HL-60 (cell line): ENCODE measurements around the gene UNC5C.

Experiments used
- DNase-seq, 2 experiments: peaks; one replicate each; pipeline ENCODE4 v3.0.0-alpha.2; 2010 to 2020; ENCODE audit warnings: low read depth in 1 of 2, low spot score in 1 of 2
- H3K27ac ChIP-seq: fragments of 250-450 bp; sonication (Bioruptor Pico); replicated peaks from 2 replicates; pipeline ENCODE4 v1.5.1; 2020; ENCODE audit warnings: mild to moderate bottlenecking, moderate library complexity
- H3K27me3 ChIP-seq: fragments of 250-450 bp; sonication (Bioruptor Pico); 2 replicates; pipeline ENCODE4 v1.5.1; 2021; ENCODE audit warnings: mild to moderate bottlenecking, moderate library complexity; ENCODE audit not compliant: insufficient read depth, poor library complexity, severe bottlenecking
- H3K4me3 ChIP-seq: replicated peaks from 2 replicates; pipeline ENCODE4 v1.5.1; 2011; ENCODE audit warnings: mild to moderate bottlenecking, control low read depth, low read length; ENCODE audit not compliant: insufficient read depth
- POLR2AphosphoS5 ChIP-seq: IDR thresholded peaks from 2 replicates; pipeline ENCODE4 v1.6.1; 2012; ENCODE audit warnings: low read depth
- REST ChIP-seq: IDR thresholded peaks from 2 replicates; pipeline ENCODE4 v1.6.1; 2012; ENCODE audit warnings: low read depth; ENCODE audit not compliant: insufficient replicate concordance
- SPI1 ChIP-seq: IDR thresholded peaks from 2 replicates; pipeline ENCODE4 v1.6.1; 2012; ENCODE audit warnings: low read depth, mild to moderate bottlenecking, borderline replicate concordance
- TF ChIP-seq, protein P1 (sequence below): IDR thresholded peaks from one replicate; pipeline ENCODE4 v1.5.1; 2011; ENCODE audit warnings: low read length, control low read depth, inconsistent platforms; ENCODE audit not compliant: insufficient read depth

UNC5C gene

GRCh38 chr4:95494186-95494585 is 54.6 kb downstream of the UNC5C start:
- H3K27ac ChIP-seq, result no peak overlapping the region
- no peak for TF ChIP-seq SPI1
- TF ChIP-seq, protein P1, sequence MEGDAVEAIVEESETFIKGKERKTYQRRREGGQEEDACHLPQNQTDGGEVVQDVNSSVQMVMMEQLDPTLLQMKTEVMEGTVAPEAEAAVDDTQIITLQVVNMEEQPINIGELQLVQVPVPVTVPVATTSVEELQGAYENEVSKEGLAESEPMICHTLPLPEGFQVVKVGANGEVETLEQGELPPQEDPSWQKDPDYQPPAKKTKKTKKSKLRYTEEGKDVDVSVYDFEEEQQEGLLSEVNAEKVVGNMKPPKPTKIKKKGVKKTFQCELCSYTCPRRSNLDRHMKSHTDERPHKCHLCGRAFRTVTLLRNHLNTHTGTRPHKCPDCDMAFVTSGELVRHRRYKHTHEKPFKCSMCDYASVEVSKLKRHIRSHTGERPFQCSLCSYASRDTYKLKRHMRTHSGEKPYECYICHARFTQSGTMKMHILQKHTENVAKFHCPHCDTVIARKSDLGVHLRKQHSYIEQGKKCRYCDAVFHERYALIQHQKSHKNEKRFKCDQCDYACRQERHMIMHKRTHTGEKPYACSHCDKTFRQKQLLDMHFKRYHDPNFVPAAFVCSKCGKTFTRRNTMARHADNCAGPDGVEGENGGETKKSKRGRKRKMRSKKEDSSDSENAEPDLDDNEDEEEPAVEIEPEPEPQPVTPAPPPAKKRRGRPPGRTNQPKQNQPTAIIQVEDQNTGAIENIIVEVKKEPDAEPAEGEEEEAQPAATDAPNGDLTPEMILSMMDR, result no peak
- H3K4me3 ChIP-seq, result no peak overlapping the region
- H3K27me3 ChIP-seq, result no peaks in the 10 kb centered on the region
- DNase-seq, result no peak

- Histone ChIP-seq H3K4me3 (no peak overlapping the region), H3K27ac (no peak overlapping the region), H3K27me3 (no peaks in the 10 kb centered on the region)
- DNase-seq, result no peak
- TF ChIP-seq POLR2AphosphoS5 (no peak), SPI1 (no peak), REST (no peak)
- TF ChIP-seq, protein P1, result no peak
These were observed 70.1 kb downstream of the UNC5C start for GRCh38 chr4:95478679-95479078.

- H3K27ac ChIP-seq, result no peak overlapping the region
- TF ChIP-seq, protein P1, result no peak
- DNase-seq, result no peak
- H3K4me3 ChIP-seq, result no peak overlapping the region
- H3K27me3 ChIP-seq, result no peaks in the 10 kb centered on the region
These were observed 72.7 kb downstream of the UNC5C start for GRCh38 chr4:95476121-95476520.

DNA sequence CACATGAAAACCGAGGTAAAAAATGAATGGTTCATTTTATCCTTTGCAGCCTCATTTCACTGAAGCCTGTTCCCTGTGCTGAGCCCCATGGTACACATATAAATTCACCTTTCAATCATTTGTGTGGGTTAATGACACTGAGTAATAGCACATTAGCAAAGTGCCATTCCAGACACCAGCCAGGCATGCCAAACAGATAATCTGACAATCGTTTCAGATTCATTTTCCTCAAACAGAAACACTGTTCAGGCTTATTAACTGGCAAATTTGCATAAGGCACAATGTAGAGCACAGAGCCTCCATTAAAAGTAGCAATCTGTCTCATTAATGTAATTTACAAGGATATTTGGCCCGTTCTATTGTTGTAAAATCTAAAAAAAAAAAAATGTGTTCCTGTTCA is 76.2 kb downstream of the UNC5C start:
- Histone ChIP-seq H3K27me3 (no peaks in the 10 kb centered on the region), H3K27ac (no peak overlapping the region), H3K4me3 (no peak overlapping the region)
- TF ChIP-seq POLR2AphosphoS5 (no peak), REST (no peak), SPI1 (no peak)
- TF ChIP-seq, protein P1, result no peak
- DNase-seq, result no peak
